Erythroblast (primary cell): ENCODE measurements around the gene C1orf105.

Experiments used
- DNase-seq, 2 experiments: peaks; one replicate each; lab custom pipeline; 2025; lab: John Stamatoyannopoulos, UW
- GATA1 ChIP-seq: IDR thresholded peaks from 2 replicates; pipeline ENCODE4 v1.6.1; 2011; ENCODE audit warnings: low read depth, mild to moderate bottlenecking, control low read depth, low read length, moderate library complexity
- POLR2A ChIP-seq: IDR thresholded peaks from 2 replicates; pipeline ENCODE4 v1.6.1; 2011; ENCODE audit warnings: mild to moderate bottlenecking, low read length

Gene C1orf105

GRCh38 chr1:172388490-172388889 lies 32.0 kb upstream of the C1orf105 start:
- DNase-seq = no peak
- no peak for TF ChIP-seq GATA1
- no peak for TF ChIP-seq POLR2A

GRCh38 chr1:172390301-172390682 lies 30.2 kb upstream of the C1orf105 start:
- no peak for DNase-seq
- TF ChIP-seq POLR2A (no peak), GATA1 (no peak)

- TF ChIP-seq GATA1 = no peak
- TF ChIP-seq POLR2A = no peak
These were observed 29.6 kb upstream of the C1orf105 start for GRCh38 chr1:172390683-172391551.

GRCh38 chr1:172391976-172392375 lies 28.5 kb upstream of the C1orf105 start:
- TF ChIP-seq POLR2A = no peak
- no peak for TF ChIP-seq GATA1
- DNase-seq = no peak

More at GRCh38 chr1:172390683-172391551, 29.6 kb upstream of the C1orf105 start:
- DNase-seq = no peak

- DNase-seq = no peak
- TF ChIP-seq GATA1 (no peak), POLR2A (no peak)
These were observed 27.1 kb upstream of the C1orf105 start for GRCh38 chr1:172393354-172393753.

GRCh38 chr1:172394141-172394751 lies 26.2 kb upstream of the C1orf105 start:
- DNase-seq = no peak
- TF ChIP-seq POLR2A (no peak), GATA1 (no peak)

- DNase-seq = no peak
- TF ChIP-seq POLR2A (no peak), GATA1 (no peak)
These were observed 25.7 kb upstream of the C1orf105 start for GRCh38 chr1:172394811-172395210.

GRCh38 chr1:172395576-172395975 lies 24.9 kb upstream of the C1orf105 start:
- no peak for TF ChIP-seq GATA1
- TF ChIP-seq POLR2A = no peak
- DNase-seq = no peak

- no peak for TF ChIP-seq GATA1
- TF ChIP-seq POLR2A = no peak
- no peak for DNase-seq
These were observed 23.3 kb upstream of the C1orf105 start for GRCh38 chr1:172397221-172397620.

GRCh38 chr1:172397633-172398032 lies 22.9 kb upstream of the C1orf105 start:
- no peak for TF ChIP-seq POLR2A
- TF ChIP-seq GATA1 = no peak
- no peak for DNase-seq

- TF ChIP-seq POLR2A (no peak), GATA1 (no peak)
- DNase-seq = no peak
These were observed 22.3 kb upstream of the C1orf105 start for GRCh38 chr1:172398193-172398592.

GRCh38 chr1:172398970-172399755 lies 21.3 kb upstream of the C1orf105 start:
- no peak for TF ChIP-seq POLR2A
- no peak for TF ChIP-seq GATA1
- peak; percentile 10 to 24 for DNase-seq

- no peak for DNase-seq
- TF ChIP-seq GATA1 (no peak), POLR2A (no peak)
These were observed 20.4 kb upstream of the C1orf105 start for GRCh38 chr1:172399756-172400721.

- TF ChIP-seq POLR2A (no peak), GATA1 (no peak)
- DNase-seq = no peak
These were observed 19.8 kb upstream of the C1orf105 start for GRCh38 chr1:172400722-172401105.
